Omental fat pad (tissue), 4 donors: ENCODE measurements around the gene SCRN3. TPM values are rescaled to one million over a fixed set of nuclear protein-coding genes. Genes with fewer than 3 reads are reported as not detected.

Source experiments
- ATAC-seq: fragments of 150-250 bp; one replicate; pipeline ENCODE4 v1.9.1; 2016; ENCODE audit warnings: mild to moderate bottlenecking, moderate library complexity; ENCODE audit not compliant: low FRiP score
- DNase-seq: peaks from one replicate; pipeline ENCODE4 v3.0.0-alpha.2; 2019; ENCODE audit warnings: low spot score
- total RNA-seq, 4 donors: library from RNA; depleted of rRNA; stranded (reverse); fragments of >200 nt; gene quantifications; one replicate each; pipeline ENCODE4 v1.1.0, GENCODE V29; 2016
- TF ChIP-seq, protein P1 (sequence below), 3 donors: fragments of 450-650 bp; IDR thresholded peaks; one replicate each; pipeline ENCODE4 v1.5.1; 2016 to 2017; ENCODE audit warnings: antibody characterized with exemption in 3 of 3, mild to moderate bottlenecking in 3 of 3, moderate library complexity in 2 of 3

Gene SCRN3
- total RNA-seq, 4 donors from 2014 or later: 9.5 to 24.7 (median 18.0) TPM

DNA sequence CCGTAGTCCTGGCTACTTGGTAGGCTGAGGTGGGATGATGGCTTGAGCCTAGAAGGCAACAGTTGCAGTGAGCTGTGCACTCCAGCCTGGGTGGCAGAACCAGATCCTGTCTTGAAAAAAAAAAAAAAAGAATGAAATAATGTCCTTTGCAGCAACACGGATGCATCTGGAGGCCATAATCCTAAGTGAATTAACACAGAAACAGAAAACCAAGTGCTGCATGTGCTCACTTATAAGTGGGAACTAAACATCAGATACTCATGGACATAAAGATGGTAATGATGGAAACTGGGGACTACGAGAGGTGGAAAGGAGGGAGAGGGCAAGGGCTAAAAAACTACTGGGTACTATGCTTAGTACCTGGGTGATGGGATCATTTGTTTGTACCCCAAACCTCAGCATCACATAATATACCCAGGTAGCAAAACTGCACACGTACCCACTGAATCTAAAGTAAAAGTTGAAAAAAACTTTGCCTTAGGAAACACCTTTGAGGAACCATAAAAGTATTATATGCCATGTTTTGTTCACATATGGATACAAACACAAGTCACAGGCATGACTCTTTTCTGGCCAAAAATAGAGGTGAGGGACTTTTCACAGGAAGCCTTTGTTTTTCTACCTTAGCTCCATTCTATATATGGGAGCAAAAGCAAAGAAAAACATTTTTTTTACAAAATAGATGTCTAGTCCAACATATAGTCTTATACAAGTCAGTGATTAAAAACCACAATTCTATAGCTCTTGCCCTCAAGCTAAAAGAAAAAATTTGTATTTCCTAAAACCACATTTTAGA lies 54.7 kb downstream of the SCRN3 start:
- no peak for DNase-seq
- TF ChIP-seq, protein P1, sequence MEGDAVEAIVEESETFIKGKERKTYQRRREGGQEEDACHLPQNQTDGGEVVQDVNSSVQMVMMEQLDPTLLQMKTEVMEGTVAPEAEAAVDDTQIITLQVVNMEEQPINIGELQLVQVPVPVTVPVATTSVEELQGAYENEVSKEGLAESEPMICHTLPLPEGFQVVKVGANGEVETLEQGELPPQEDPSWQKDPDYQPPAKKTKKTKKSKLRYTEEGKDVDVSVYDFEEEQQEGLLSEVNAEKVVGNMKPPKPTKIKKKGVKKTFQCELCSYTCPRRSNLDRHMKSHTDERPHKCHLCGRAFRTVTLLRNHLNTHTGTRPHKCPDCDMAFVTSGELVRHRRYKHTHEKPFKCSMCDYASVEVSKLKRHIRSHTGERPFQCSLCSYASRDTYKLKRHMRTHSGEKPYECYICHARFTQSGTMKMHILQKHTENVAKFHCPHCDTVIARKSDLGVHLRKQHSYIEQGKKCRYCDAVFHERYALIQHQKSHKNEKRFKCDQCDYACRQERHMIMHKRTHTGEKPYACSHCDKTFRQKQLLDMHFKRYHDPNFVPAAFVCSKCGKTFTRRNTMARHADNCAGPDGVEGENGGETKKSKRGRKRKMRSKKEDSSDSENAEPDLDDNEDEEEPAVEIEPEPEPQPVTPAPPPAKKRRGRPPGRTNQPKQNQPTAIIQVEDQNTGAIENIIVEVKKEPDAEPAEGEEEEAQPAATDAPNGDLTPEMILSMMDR (IDR thresholded peaks at IDR 0.05): no peak
- no peak for ATAC-seq

DNA sequence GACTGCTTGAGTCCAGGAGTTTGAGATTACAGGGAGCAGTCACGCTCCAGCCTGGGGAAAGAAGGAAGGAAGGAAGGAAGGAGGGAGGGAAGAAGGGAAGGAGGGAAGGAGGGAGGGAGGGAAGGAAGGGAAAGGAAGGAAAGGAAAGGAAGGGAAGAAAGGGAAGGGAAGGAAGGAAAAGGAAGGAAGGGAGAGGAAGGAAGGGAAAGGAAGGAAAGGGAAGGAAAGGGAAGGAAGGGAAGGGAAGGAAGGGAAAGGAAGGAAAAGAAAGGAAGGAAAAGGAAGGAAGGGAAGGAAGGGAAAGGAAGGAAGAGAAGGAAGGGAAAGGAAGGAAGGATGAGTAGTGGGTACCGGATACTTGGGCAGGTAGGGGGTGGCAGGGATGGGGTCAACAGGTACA lies 59.0 kb downstream of the SCRN3 start:
- TF ChIP-seq, protein P1 (IDR thresholded peaks at IDR 0.05): no peak
- DNase-seq (no peak), ATAC-seq (no peak)

DNA sequence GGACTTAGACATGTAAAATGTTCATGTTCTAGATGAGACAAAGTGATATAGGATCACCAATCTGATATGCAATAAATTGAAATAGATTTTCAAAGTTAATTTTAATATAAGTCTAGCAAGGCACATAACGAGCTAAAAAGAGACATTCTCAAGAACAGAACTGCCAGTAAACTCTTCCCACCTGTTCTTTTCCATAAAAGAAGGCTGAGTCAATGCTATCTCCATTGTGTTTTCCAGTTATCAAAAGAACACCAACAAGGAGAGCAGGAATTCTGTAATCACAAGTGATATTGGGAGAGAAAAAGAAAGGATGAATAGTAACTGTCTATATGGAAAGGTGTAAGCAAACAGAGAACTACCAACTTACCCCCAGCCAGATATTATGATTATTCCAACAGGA lies 65.7 kb downstream of the SCRN3 start:
- TF ChIP-seq, protein P1 (IDR thresholded peaks at IDR 0.05): no peak
- no peak for DNase-seq
- no peak for ATAC-seq

DNA sequence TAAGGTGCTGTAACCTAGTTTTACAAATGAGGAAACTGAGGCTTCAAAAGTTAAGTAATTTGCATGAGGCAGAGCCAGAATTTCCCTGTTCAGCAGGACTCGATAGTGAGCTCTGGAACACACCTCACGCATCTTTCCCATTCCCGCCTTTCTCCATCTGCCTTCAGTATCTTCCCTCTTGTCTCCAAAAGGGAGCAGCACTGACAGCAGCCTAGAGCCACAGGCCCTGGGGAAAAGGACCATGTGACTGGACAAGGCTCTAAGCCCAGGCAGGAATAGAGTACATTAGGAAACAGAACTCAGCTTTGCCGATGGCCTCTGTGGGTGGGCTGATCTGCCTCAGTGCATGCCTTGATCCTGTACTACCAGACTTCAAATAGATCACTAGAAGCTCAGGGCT lies 69.8 kb downstream of the SCRN3 start:
- DNase-seq: no peak

DNA sequence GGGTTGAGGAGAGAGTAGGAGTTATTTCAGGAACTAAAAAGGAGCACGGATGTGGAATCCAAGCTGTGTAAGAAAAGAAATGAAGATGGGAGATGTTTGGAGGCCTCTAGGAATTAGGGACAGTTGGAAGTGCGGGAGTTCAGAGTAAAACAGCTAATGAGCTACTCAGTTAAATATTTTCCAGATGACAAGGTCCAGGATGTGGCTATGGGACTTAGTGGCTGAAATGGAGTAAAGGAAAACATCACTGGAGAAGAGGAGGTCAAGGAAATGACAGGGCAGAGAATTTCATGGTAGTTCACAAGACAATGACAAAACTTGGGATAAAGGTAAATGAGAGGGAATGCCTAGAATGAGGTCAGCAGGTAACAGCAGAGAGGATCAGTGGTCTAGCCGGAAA lies 78.3 kb downstream of the SCRN3 start:
- TF ChIP-seq, protein P1 (IDR thresholded peaks at IDR 0.05): no peak
- ATAC-seq (no peak), DNase-seq (no peak)

More for the DNA sequence above, 69.8 kb downstream of the SCRN3 start:
- TF ChIP-seq, protein P1 (IDR thresholded peaks at IDR 0.05): no peak
- no peak for ATAC-seq

DNA sequence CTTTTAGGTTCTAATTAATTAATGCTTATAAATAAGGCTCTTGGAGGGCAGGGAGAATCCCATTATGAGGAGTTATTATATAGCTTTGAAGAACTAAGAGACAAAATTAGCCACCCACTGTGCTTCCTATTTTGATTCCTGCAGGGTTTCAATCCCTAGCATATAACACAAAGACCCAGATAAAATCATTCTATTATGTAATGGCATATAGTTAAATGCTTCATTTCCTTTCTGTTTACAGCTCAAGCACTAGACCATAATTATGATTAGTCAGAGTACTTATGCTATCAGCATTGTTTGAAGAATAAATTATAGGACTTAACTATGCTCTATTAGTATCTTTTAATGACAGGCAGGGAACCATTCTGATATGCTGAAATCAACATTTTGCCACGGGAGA lies 82.2 kb downstream of the SCRN3 start:
- no peak for ATAC-seq
- TF ChIP-seq, protein P1 (IDR thresholded peaks at IDR 0.05): no peak
- DNase-seq: no peak

Other genes with a start within 250 kb of the SCRN3 start
- gene OLA1, start 147.2 kb upstream of the SCRN3 start, total RNA-seq: 10 to 100 TPM; 40.4 to 54.1 (median 50.6) TPM
- gene SP9, start 60.8 kb upstream of the SCRN3 start, total RNA-seq: not detected
- 1 to 10 TPM; 3.6 to 8.0 (median 6.2) TPM for gene GPR155, start 91.3 kb downstream of the SCRN3 start, total RNA-seq
- 10 to 100 TPM; 20.9 to 60.1 (median 43.3) TPM for gene WIPF1, start 202.1 kb downstream of the SCRN3 start, total RNA-seq